Muscle of arm (tissue), 12 donors: ENCODE results near the gene ZNF681. TPM values are rescaled to one million over a fixed set of nuclear protein-coding genes. Genes with fewer than 3 reads are reported as not detected.
"Not testable (repeated sequence)": the region's sequence is repeated elsewhere in the genome, so short reads cannot be mapped to it uniquely, and the experiment has no call there.

Experiments
- DNase-seq: peaks from one replicate; pipeline ENCODE4 v3.0.0-alpha.2; 2013
- polyA plus RNA-seq, 12 donors: library from polyadenylated mRNA; unstranded; fragments of 120-200 nt; gene quantifications; one replicate each; pipeline ENCODE4 v1.2.1, GENCODE V29; 2013; ENCODE audit not compliant: insufficient read length in 12 of 12

ZNF681 gene
- polyA plus RNA-seq, 12 donors: 1.6 to 4.2 (median 3.4) TPM; not detected in 2

DNA sequence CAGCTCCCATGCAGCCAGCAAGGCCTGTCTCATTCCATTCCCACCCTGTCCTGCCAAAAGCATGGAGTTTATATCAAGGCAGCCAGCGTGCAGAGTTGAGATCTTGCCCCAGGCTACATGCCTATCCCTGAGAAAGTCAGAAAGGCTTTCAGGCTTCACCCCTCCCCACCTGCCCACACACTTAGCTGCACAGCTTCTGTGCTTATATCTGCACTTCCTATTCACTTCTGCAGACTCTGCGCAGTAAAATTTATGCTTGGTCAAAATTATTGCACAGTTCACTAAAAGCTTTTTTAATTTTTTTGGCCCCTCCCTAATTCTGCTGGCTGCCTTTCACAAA, 59.2 kb downstream of the ZNF681 start:
- no peak for DNase-seq

DNA sequence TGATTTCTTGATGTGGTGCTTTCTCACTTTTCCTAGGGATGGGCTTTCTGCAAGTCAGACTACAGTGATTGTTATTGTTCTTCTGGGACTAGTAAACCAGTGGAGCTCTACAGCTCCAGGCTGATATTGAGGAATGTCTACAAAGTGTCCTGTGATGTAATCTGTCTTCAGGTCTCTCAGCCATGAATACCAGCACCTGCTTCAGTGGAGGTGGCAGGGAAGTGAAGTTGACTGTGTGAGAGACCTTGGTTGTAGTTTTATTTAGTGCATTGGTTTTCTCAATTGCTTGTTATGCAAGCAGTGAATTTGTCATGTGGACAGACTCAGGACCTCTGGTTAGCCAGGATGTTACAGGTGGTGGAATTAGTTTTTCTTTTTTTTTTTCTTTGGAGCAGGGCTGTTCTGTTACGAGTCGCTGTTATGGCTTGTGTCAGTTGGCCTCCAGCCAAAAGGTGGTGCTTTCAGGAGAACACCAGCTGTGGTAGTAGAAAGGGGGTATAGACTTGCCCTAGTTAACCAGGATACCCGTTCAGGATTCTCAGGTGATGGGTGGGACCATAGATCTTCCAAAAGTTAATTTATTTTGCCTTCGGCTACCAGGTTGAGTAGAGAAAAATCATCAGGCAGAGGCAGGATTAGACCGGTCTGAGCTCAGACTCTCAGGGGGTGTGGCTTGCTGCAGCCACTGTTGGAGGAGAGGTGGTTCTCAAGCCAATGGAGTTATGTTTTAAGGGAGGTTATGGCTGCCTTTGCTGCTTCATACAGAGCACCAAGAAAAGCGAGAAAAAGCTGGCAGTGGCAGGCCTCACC, 59.8 kb downstream of the ZNF681 start:
- DNase-seq: no peak

DNA sequence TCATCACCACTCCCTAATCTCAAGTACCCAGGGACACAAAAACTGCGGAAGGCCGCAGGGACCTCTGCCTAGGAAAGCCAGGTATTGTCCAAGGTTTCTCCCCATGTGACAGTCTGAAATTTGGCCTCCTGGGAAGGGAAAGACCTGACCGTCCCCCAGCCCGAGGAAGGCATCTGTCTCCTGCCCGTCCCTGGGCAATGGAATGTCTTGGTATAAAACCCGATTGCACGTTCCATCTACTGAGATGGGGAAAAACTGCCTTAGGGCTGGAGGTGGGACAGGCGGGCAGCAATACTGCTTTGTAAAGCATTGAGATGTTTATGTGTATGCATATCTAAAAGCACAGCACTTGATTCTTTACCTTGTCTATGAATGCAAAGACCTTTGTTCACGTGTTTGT, 65.8 kb downstream of the ZNF681 start:
- DNase-seq: not testable (repeated sequence)

Other genes with a start within 250 kb of the ZNF681 start
- gene ZNF675, start 71.7 kb downstream of the ZNF681 start, polyA plus RNA-seq: 10 to 100 TPM in 4 of 12 donors, 1 to 10 TPM in 7, not detected in 1; 5.7 to 20.4 (median 9.6) TPM
- gene ZNF726, start 156.0 kb upstream of the ZNF681 start, polyA plus RNA-seq: 1 to 10 TPM in 10 of 12 donors, not detected in 2; 2.4 to 7.0 (median 4.2) TPM